ENCODE data around the gene PPT2. TPM values are rescaled to one million over a fixed set of nuclear protein-coding genes. Genes with fewer than 3 reads are reported as not detected.

Gene PPT2
- total RNA-seq, 3 donors from 2014 or later: 16.8 to 37.2 (median 34.4) TPM

DNA sequence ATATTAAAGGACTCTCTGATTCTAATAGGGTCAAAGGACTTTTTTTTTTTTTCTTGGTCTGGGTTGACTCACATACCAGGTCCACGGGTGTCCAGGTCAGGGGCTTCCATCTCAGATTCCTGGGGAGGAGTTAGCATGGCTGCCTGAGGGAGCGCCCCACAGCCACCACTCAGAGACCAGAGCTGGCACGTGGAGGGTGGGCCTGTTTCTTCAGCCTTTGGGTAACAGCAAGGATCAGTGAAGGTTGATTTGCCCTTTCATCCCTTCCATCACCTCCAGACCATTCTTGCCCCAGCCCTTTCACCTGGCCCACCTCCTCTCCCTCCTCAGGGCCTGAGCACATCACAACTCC lies 44.4 kb downstream of the PPT2 start:
- intact Hi-C loops (cut with DNase I, micrococcal nuclease): no loop called here
- H3K4me3 ChIP-seq: no peak overlapping the region
- TF ChIP-seq CTCF (IDR thresholded peaks at IDR 0.05): no peak
- ATAC-seq (no peak), DNase-seq (no peak)
- no peaks in the 10 kb centered on the region for H3K9me3 ChIP-seq
- H3K36me3 ChIP-seq (ENCODE audit: low read depth): peaks cover 5% of the 10 kb centered on the region
- H3K4me1 ChIP-seq (ENCODE audit: low read depth): peaks cover 12% of the 10 kb centered on the region

DNA sequence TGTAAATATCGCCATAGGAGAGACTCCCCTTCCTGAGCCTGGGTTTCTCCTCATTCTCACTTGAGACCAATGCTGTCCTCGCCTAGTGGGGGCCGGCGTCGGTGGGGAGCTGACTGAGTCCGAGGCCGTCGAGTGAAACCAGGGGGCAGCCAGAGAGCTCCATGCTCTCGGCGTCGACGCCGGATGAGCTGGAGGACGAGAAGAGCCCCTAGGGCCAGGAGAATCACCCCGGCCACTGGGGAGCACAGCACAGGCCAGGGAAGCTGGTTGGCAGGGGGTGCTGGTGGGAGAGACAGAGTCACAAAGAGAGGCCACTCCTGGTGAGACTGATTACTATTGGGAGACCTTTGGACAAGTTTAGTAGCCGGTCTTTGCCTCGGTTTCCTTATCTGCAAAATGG lies 44.9 kb downstream of the PPT2 start:
- Histone ChIP-seq H3K9me3 (no peaks in the 10 kb centered on the region), H3K36me3 (ENCODE audit: low read depth) (peaks cover 5% of the 10 kb centered on the region), H3K4me1 (ENCODE audit: low read depth) (peaks cover 12% of the 10 kb centered on the region), H3K4me3 (no peak overlapping the region)
- intact Hi-C loops (cut with DNase I, micrococcal nuclease): no loop called here
- DNase-seq (no peak), ATAC-seq (no peak)
- no peak for TF ChIP-seq CTCF (IDR thresholded peaks at IDR 0.05)

DNA sequence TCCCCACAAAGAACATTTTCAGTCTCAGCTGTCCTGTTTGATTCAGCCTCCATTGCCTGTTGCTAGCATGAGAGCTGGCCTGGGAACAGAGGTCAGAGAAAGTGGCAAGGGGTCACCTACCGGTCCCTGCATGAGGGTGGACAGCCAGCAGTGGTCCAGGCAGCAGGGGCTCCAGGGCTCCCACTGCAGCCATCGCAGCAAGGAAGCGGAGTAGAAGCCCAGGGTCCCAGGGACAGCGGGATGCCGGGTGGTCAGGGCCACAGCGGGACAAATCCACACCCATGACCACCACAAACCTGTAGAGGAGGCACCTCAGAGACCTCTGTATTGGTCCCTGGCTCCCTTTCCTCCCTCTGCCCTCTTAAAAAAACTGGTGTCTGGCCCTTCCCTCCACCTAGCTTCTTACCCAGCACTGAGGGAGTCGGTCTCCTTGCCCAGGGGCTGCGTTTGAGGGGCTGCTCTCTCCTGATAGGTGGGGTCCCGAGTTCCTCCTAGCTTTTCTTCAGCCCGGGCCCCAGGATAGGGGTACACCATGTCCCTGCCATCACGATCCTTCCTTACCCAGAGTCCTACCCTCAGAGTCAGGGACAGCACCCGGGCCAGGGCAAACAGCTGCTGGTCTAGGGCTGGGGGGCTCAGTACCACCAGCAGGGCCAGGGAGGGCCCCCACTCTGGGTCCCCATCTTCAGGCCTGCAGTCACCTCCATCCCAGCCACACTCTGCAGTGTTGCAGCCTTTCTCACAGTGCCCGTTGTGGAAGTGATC lies 47.0 kb downstream of the PPT2 start:
- H3K4me3 ChIP-seq: no peak overlapping the region
- TF ChIP-seq CTCF (IDR thresholded peaks at IDR 0.05): no peak
- intact Hi-C loops (cut with DNase I, micrococcal nuclease): no loop called here

GRCh38 chr6:32202186-32202585 lies 48.2 kb downstream of the PPT2 start:
- intact Hi-C loops (cut with DNase I, micrococcal nuclease): no loop called here
- Histone ChIP-seq H3K4me1 (ENCODE audit: low read depth) (no peaks in the 10 kb centered on the region), H3K4me3 (no peak overlapping the region), H3K36me3 (ENCODE audit: low read depth) (no peaks in the 10 kb centered on the region), H3K9me3 (no peaks in the 10 kb centered on the region)
- TF ChIP-seq CTCF (IDR thresholded peaks at IDR 0.05): no peak
- ATAC-seq (no peak), DNase-seq (no peak)

More for the DNA sequence above, 47.0 kb downstream of the PPT2 start:
- ATAC-seq (no peak), DNase-seq (no peak)
- Histone ChIP-seq H3K4me1 (ENCODE audit: low read depth) (peaks cover 3% of the 10 kb centered on the region), H3K9me3 (no peaks in the 10 kb centered on the region), H3K36me3 (ENCODE audit: low read depth) (no peaks in the 10 kb centered on the region)

DNA sequence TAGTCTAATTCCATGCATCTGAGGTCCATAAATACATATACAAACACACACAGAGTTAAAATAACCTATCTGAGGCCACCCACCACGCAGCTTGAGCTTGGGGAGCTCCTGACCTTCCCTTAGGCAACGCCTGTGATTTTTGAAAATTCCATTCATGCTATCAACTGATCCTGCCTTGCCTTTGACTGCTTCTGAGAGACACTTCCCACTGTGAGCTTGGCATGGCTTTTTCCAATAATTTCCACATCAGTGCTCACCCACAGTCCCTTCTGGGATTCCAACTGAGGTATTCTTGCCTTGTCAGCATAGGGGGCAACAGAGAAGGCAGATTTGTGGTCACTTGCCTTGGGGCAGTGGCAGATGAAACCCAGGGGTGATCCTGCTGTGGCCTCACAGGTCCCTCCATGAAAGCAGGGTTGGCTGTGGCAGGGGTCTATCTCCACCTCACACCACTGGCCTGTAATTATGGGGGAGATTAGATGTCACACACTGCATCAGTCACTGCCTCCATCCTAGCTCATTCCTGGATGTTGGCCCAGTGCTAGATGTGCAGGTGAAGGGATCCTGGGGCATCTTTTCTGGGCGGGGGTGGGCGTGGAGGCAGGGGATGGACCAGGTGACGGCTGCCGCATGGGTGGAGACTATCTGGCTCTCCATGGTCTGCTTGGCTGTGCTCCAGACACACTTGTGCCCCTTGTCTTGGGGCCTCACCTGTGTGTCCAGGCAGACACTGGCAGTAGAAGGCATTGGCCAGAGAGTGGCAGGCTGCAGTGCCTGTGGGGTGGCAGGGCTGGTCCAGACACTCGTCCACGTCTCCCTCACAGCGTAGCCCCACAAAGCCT lies 49.7 kb downstream of the PPT2 start:
- TF ChIP-seq CTCF (IDR thresholded peaks at IDR 0.05): no peak
- Histone ChIP-seq H3K4me3 (no peak overlapping the region), H3K9me3 (no peaks in the 10 kb centered on the region), H3K4me1 (ENCODE audit: low read depth) (no peaks in the 10 kb centered on the region), H3K36me3 (ENCODE audit: low read depth) (no peaks in the 10 kb centered on the region)
- intact Hi-C loops (cut with DNase I, micrococcal nuclease): no loop called here
- no peak for DNase-seq
- no peak for ATAC-seq

Data from mucosa of descending colon (tissue), 3 donors.